Measurements from ENCODE around the gene SH3PXD2A. TPM values are rescaled to one million over a fixed set of nuclear protein-coding genes. Genes with fewer than 3 reads are reported as not detected.
"Not testable (repeated sequence)": the region's sequence is repeated elsewhere in the genome, so short reads cannot be mapped to it uniquely, and the experiment has no call there.

The SH3PXD2A gene
- polyA plus RNA-seq, 1 donor: 32.0 TPM

GRCh38 chr10:103851261-103851660 lies 4.1 kb downstream of the SH3PXD2A start:
- no peak for DNase-seq

- no peak for DNase-seq
Measured at GRCh38 chr10:103850572-103850895, 4.8 kb downstream of the SH3PXD2A start.

- DNase-seq: no peak
Measured at GRCh38 chr10:103849880-103850571, 5.3 kb downstream of the SH3PXD2A start.

- no peak for DNase-seq
Measured at GRCh38 chr10:103849212-103849877, 6.0 kb downstream of the SH3PXD2A start.

GRCh38 chr10:103847909-103848468 lies 7.4 kb downstream of the SH3PXD2A start:
- DNase-seq: no peak

GRCh38 chr10:103847346-103847745 lies 8.0 kb downstream of the SH3PXD2A start:
- no peak for DNase-seq

GRCh38 chr10:103845972-103846371 lies 9.4 kb downstream of the SH3PXD2A start:
- no peak for DNase-seq

- DNase-seq: not testable (repeated sequence)
Measured at GRCh38 chr10:103845346-103845745, 10.0 kb downstream of the SH3PXD2A start.

GRCh38 chr10:103843854-103844570 lies 11.4 kb downstream of the SH3PXD2A start:
- DNase-seq: no peak

GRCh38 chr10:103843045-103843444 lies 12.3 kb downstream of the SH3PXD2A start:
- DNase-seq: no peak

GRCh38 chr10:103842605-103843004 lies 12.8 kb downstream of the SH3PXD2A start:
- no peak for DNase-seq

- DNase-seq: no peak
Measured at GRCh38 chr10:103841519-103841918, 13.9 kb downstream of the SH3PXD2A start.

GRCh38 chr10:103840740-103841070 lies 14.7 kb downstream of the SH3PXD2A start:
- DNase-seq: no peak

GRCh38 chr10:103839872-103840739 lies 15.3 kb downstream of the SH3PXD2A start:
- DNase-seq: no peak

- DNase-seq: no peak
Measured at GRCh38 chr10:103839519-103839871, 15.9 kb downstream of the SH3PXD2A start.

- DNase-seq: no peak
Measured at GRCh38 chr10:103838862-103839518, 16.4 kb downstream of the SH3PXD2A start.

GRCh38 chr10:103838070-103838395 lies 17.3 kb downstream of the SH3PXD2A start:
- DNase-seq: no peak

GRCh38 chr10:103837370-103838069 lies 17.9 kb downstream of the SH3PXD2A start:
- DNase-seq: no peak

- DNase-seq: no peak
Measured at GRCh38 chr10:103836861-103837260, 18.5 kb downstream of the SH3PXD2A start.

GRCh38 chr10:103836273-103836672 lies 19.1 kb downstream of the SH3PXD2A start:
- no peak for DNase-seq
